K562 (cell line): ENCODE data around the gene MRPL9.
"Not testable (repeated sequence)": the region's sequence is repeated elsewhere in the genome, so short reads cannot be mapped to it uniquely, and the experiment has no call there.

Experiments used
- ATF3 ChIP-seq, 2 experiments: fragments of 450-650 bp in 1 of 2; sonication (generic) in 1 of 2; formaldehyde crosslinking in 1 of 2; IDR thresholded peaks in 1 of 2; conservative IDR thresholded peaks in 1 of 2; 2 replicates each; pipeline versions ENCODE4 v1.6.1 to v1.8.1; 2016 to 2023; ENCODE audit warnings: mild to moderate bottlenecking in 2 of 2, moderate library complexity in 2 of 2, inconsistent platforms in 1 of 2, missing genetic modification reagents in 1 of 2
- CC2D1A ChIP-seq: fragments of 450-650 bp; IDR thresholded peaks from 2 replicates; pipeline ENCODE4 v1.6.1; 2017; ENCODE audit warnings: mild to moderate bottlenecking
- SIN3B ChIP-seq: fragments of 450-650 bp; IDR thresholded peaks from 2 replicates; pipeline ENCODE4 v1.6.1; 2017; ENCODE audit warnings: low read depth, mild to moderate bottlenecking, moderate library complexity
- TCF3 ChIP-seq: sonication (generic); formaldehyde crosslinking; IDR thresholded peaks from 2 replicates; pipeline ENCODE4 v1.4.0; 2020; ENCODE audit warnings: mild to moderate bottlenecking, missing genetic modification reagents

- not testable (repeated sequence) for TF ChIP-seq CC2D1A; ATF3 (IDR thresholded peaks at IDR 0.05); ATF3 (CRISPR knock-in tag; conservative IDR thresholded peaks at IDR 0.05); TCF3; SIN3B
Observed at GRCh38 chr1:151780736-151781135, 17.4 kb upstream of the MRPL9 start.
